Coronary artery (tissue), 2 donors: ENCODE results near the gene HRH3.

Experiments used
- DNase-seq: peaks from one replicate; pipeline ENCODE4 v3.0.0-alpha.2; 2017; ENCODE audit warnings: low spot score
- H3K27ac ChIP-seq, 2 donors: fragments of 200-600 bp; sonication (generic); one replicate each; pipeline ENCODE4 v1.5.1; 2016 to 2019
- H3K4me3 ChIP-seq: fragments of 200-600 bp; sonication (generic); 2 replicates; pipeline ENCODE4 v1.5.1; 2016; ENCODE audit warnings: mild to moderate bottlenecking, moderate library complexity
- CTCF ChIP-seq: fragments of 200-600 bp; sonication (generic); IDR thresholded peaks from one replicate; pipeline ENCODE4 v1.5.1; 2019; ENCODE audit warnings: antibody characterized with exemption

Gene HRH3

GRCh38 chr20:62265365-62265764, 45.3 kb upstream of the HRH3 start:
- no peak overlapping the region for H3K4me3 ChIP-seq
- no peak overlapping the region for H3K27ac ChIP-seq
- no peak for DNase-seq
- TF ChIP-seq CTCF: no peak

GRCh38 chr20:62263396-62263795, 43.3 kb upstream of the HRH3 start:
- no peak for TF ChIP-seq CTCF

GRCh38 chr20:62262064-62262463, 42.0 kb upstream of the HRH3 start:
- no peak overlapping the region for H3K4me3 ChIP-seq
- TF ChIP-seq CTCF: no peak
- no peak overlapping the region for H3K27ac ChIP-seq
- DNase-seq: no peak

More at GRCh38 chr20:62263396-62263795, 43.3 kb upstream of the HRH3 start:
- H3K27ac ChIP-seq: no peak overlapping the region
- H3K4me3 ChIP-seq: no peak overlapping the region
- no peak for DNase-seq

- no peak for TF ChIP-seq CTCF
- Histone ChIP-seq H3K4me3 (no peak overlapping the region), H3K27ac (peak overlapping the region in 1 of 2 donors; percentile 60)
- DNase-seq: no peak
These were observed 39.2 kb upstream of the HRH3 start for GRCh38 chr20:62259294-62259565.

GRCh38 chr20:62258499-62259293, 38.6 kb upstream of the HRH3 start:
- no peak for TF ChIP-seq CTCF
- H3K4me3 ChIP-seq: no peak overlapping the region
- H3K27ac ChIP-seq: peak overlapping the region in 1 of 2 donors; percentile 60
- DNase-seq: no peak

GRCh38 chr20:62255976-62256375, 35.9 kb upstream of the HRH3 start:
- no peak overlapping the region for H3K27ac ChIP-seq
- no peak for TF ChIP-seq CTCF
- DNase-seq: no peak
- H3K4me3 ChIP-seq: no peak overlapping the region

GRCh38 chr20:62254021-62254724, 34.1 kb upstream of the HRH3 start:
- H3K4me3 ChIP-seq: no peak overlapping the region
- DNase-seq: no peak
- no peak overlapping the region for H3K27ac ChIP-seq
- TF ChIP-seq CTCF: no peak
